Right cardiac atrium (tissue), 5 donors: ENCODE measurements around the gene SELENOH. TPM values are rescaled to one million over a fixed set of nuclear protein-coding genes. Genes with fewer than 3 reads are reported as not detected.

Source experiments
- ATAC-seq, 2 donors: fragments of 200-7000 bp; cut with Tn5 transposase; one replicate each; pipeline versions ENCODE4 v1.8.0 to v1.9.1; 2020; ENCODE audit warnings: moderate library complexity in 2 of 2, mild to moderate bottlenecking in 1 of 2
- DNase-seq, 3 donors: peaks; one replicate each; pipeline ENCODE4 v3.0.0-alpha.2; 2020
- H3K27ac ChIP-seq: one replicate; pipeline ENCODE4 v1.5.1; 2013; ENCODE audit warnings: mild to moderate bottlenecking, low read length, control low read depth, moderate library complexity
- H3K27me3 ChIP-seq: one replicate; pipeline ENCODE4 v1.6.1; 2013; ENCODE audit not compliant: control insufficient read depth, insufficient read depth
- H3K4me1 ChIP-seq: one replicate; pipeline ENCODE4 v1.6.1; 2013; ENCODE audit warnings: low read length; ENCODE audit not compliant: control insufficient read depth, insufficient read depth
- H3K4me3 ChIP-seq: one replicate; pipeline ENCODE4 v1.5.1; 2013; ENCODE audit warnings: low read length, control low read depth
- H3K9me3 ChIP-seq: one replicate; pipeline ENCODE4 v1.6.1; 2013; ENCODE audit warnings: low read length; ENCODE audit not compliant: control insufficient read depth
- WGBS: extraction: QIAGEN DNeasy Blood & Tissue Kit; methylation state at CpG from one replicate; pipeline ENCODE4 v1.1.7; 2013; 5-methylcytosine and 5-hydroxymethylcytosine counted together
- intact Hi-C, 4 donors: fragments of 100-400 bp; cut with DNase I; formaldehyde crosslinking; loops; one replicate each; pipeline versions ENCODE4 v1.11.0 to v1.14.0; 2022 to 2023
- polyA plus RNA-seq: library from polyadenylated mRNA; stranded (reverse); fragments of 200-250 nt; gene quantifications from one replicate; pipeline ENCODE4 v1.2.3, GENCODE V29; 2013
- total RNA-seq, 4 donors: library from RNA; stranded (reverse); fragmentation: NEBNext Ultra II Directional; extraction: Animal tissue kit (Norgen Biotek cat#: 25700); gene quantifications; one replicate each; pipeline ENCODE4 v1.2.1, GENCODE V29; 2021
- donor health status: healthy with polysubstance abuse.
- donor health status: DM: no; HTN: yes; CAD: no.
- donor health status: DM: no; HTN: no; CAD: no.
- donor health status: DM: no; HTN: yes; CAD: no; lungs with severe emphysema.
- donor health status: DM: yes; HTN: yes; CAD: no.

Gene SELENOH
- total and polyA plus RNA-seq, 5 donors = 91.3 to 163 (median 103) TPM

DNA sequence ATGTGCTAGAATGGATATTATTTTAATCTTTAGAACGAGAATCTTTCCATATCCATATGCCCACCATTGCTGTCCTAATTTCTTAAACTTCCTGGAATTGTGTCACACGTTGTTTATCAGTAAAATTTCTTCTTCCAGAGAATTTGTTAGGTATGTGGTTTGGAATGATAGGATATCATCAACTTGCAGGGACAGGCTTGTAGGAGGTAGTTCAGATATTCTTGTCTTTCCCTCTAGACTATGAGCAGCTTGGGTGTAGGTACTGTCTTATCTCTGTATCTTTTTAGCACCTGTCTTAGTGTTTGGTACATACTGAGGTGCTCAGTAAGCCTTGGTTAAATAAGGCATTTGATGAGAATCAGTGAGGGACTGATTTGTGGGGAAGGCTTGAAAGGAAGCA lies 23.7 kb downstream of the SELENOH start:
- intact Hi-C loops = loop anchor here in 3 of 4 donors (5.0 kb wide), 1 partner anchor 32 kb away; no protein-coding TSS in a partner anchor
- ATAC-seq (no peak), DNase-seq (no peak)
- 9% methylated on average over 2 of the region's 2 CpGs for WGBS
- peaks cover 6% of the 10 kb centered on the region for H3K4me1 ChIP-seq
- peak overlapping the region; percentile 100 for H3K4me3 ChIP-seq
- no peaks in the 10 kb centered on the region for H3K9me3 ChIP-seq
- H3K27me3 ChIP-seq = no peaks in the 10 kb centered on the region
- H3K27ac ChIP-seq = no peak overlapping the region

DNA sequence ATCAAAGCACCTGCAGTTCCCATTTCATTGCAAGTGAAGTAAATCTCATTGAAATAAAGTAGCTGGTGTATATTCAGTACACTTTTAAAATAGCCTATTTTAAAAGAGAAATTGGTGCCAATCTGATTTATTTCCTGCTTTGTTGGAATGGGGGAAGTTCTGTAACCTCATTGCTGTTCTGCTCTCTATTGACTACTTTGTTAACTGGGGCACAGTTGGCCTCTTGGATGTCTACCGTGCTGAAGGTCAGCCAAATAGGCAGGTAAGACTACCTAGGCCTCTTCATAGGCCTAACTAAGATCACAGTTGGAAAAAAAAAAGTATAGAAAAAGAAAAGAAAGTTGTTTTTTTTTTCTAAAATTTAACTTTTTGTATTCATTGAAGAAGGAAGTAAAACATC lies 29.5 kb downstream of the SELENOH start:
- Histone ChIP-seq H3K27me3 (no peaks in the 10 kb centered on the region), H3K27ac (peak overlapping the region; percentile 37), H3K4me3 (no peak overlapping the region), H3K4me1 (peaks cover 14% of the 10 kb centered on the region), H3K9me3 (no peaks in the 10 kb centered on the region)
- intact Hi-C loops = no loop called here
- 26% methylated on average over 1 of the region's 1 CpG for WGBS
- no peak for ATAC-seq
- DNase-seq = no peak

DNA sequence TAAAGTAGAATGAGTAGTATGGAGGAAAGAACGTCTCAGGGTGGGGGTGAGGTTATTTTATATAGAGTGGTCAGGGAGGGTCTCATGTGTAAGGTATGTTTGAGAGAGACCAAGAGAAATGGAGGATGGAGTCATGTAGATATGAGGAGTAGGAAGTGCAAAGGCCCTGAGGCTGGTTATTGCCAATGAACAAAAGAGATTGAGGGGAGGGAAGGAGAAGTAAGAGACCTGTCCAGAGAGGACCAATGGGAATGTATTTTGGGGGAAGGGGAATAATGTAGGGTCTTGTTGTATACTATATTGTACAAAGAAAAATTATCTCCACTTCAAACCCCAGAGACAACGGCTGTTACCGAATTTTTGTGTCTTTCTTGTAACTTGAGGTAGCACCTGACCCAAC lies 30.1 kb downstream of the SELENOH start:
- intact Hi-C loops = no loop called here

DNA sequence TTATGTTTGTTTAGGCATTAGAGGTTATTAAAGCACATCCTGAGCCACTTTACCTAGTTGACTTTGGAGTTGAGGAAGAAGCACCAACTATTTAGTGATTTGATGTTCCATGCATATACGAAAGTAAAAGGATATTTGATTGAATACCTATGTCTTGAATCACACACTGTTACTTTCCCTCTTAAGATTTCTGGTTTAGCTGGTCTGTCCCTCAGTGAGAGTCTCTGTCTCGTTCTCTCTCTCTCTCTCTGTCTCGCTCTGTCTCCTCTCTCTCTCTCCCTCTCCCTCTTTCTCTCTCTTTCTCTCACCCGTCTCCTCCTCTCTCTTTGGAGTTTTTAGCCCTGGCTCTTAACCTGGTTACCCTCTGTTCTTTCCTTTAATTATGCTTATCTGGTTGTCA lies 31.3 kb downstream of the SELENOH start:
- H3K4me1 ChIP-seq = peaks cover 25% of the 10 kb centered on the region
- H3K27me3 ChIP-seq = no peaks in the 10 kb centered on the region
- ATAC-seq (no peak), DNase-seq (no peak)
- no peak overlapping the region for H3K27ac ChIP-seq
- no peaks in the 10 kb centered on the region for H3K9me3 ChIP-seq
- intact Hi-C loops = no loop called here
- 65% methylated on average over 4 of the region's 4 CpGs for WGBS
- H3K4me3 ChIP-seq = no peak overlapping the region

More for the DNA sequence above, 30.1 kb downstream of the SELENOH start:
- H3K4me1 ChIP-seq = peaks cover 19% of the 10 kb centered on the region
- no peaks in the 10 kb centered on the region for H3K27me3 ChIP-seq
- 84% methylated on average over 3 of the region's 3 CpGs for WGBS
- no peak overlapping the region for H3K4me3 ChIP-seq
- no peaks in the 10 kb centered on the region for H3K9me3 ChIP-seq
- H3K27ac ChIP-seq = no peak overlapping the region
- ATAC-seq (no peak), DNase-seq (no peak)

DNA sequence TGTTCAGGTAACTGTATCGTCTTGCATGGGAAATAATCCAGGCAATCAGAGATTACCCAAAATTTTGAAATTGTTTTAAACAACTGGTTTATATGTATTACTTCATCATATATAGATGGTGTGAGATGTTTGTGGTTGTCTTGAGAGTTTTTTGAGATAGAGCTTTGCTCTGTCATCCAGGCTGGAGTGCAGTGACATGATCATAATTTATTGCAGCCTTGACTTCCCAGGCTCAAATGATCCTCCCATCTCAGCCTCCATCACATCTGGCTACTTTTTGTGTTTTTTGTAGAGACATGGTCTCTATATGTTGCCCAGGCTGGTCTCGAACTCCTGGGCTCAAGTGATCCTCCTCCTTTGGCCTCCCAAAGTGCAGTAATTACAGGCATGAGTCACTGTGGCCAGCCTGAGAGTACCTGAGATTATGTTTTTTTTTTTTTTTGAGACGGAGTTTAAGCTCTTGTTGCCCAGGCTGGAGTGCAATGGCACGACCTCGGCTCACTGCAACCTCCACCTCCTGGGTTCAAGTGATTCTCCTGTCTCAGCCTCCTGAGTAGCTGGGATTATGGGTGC lies 31.8 kb downstream of the SELENOH start:
- Histone ChIP-seq H3K9me3 (no peaks in the 10 kb centered on the region), H3K27me3 (no peaks in the 10 kb centered on the region), H3K4me1 (peaks cover 29% of the 10 kb centered on the region), H3K4me3 (no peak overlapping the region), H3K27ac (no peak overlapping the region)
- DNase-seq = no peak
- 69% methylated on average over 5 of the region's 5 CpGs for WGBS
- intact Hi-C loops = no loop called here
- ATAC-seq = no peak

DNA sequence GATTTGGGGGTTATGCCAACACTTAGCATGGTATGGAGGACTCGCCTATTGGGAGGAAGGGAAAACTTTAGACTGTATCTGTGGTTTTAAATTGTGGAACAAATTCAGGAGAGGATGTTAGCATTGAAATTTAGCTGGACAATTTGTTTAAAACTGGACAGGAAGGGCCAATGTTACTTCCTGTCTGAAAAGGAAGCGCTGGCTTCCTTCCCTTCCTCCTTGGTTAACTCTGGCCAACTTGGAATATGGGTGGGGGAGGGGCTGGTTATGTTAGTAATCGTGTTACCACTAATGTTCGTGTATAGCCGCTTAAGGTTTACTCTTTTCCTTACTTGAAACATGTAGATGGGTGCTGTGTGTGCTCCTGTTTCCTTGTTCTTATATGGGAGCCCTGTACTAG lies 34.2 kb downstream of the SELENOH start:
- peaks cover 31% of the 10 kb centered on the region for H3K4me1 ChIP-seq
- DNase-seq = no peak

DNA sequence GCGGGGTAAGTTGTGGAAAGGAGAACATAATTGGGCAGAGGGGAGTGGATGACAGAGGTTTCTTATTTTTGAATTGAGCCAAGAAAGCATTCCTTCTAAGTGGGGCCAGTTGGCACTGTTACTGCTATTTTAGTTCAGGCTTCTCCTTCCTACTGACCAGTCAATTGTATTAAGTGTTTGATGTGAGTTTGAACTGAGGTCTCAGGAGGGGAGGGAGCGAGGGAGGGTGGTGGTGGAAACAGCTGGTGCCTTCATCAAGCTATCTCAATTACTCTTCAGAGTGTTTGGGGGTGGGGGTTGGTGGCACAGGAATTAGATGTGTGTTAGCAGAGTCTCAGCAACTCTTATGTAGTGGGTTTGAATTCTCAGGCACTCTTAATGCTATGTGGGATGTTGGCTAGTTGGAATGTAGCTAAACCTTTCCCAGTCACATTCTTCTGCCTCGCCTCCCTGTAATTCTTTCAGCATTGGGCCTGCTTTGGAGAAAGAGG lies 34.8 kb downstream of the SELENOH start:
- Histone ChIP-seq H3K4me3 (peak overlapping the region; percentile 36), H3K4me1 (peaks cover 33% of the 10 kb centered on the region), H3K9me3 (no peaks in the 10 kb centered on the region), H3K27me3 (no peaks in the 10 kb centered on the region), H3K27ac (peak overlapping the region; percentile 88)
- intact Hi-C loops = no loop called here
- ATAC-seq = peak in 1 of 2 donors; percentile 7
- DNase-seq = no peak
- WGBS = 26% methylated on average over 3 of the region's 3 CpGs

More for the DNA sequence above, 34.2 kb downstream of the SELENOH start:
- WGBS = 24% methylated on average over 5 of the region's 5 CpGs
- Histone ChIP-seq H3K27ac (peak overlapping the region; percentile 88), H3K9me3 (no peaks in the 10 kb centered on the region), H3K4me3 (peak overlapping the region; percentile 36), H3K27me3 (no peaks in the 10 kb centered on the region)
- intact Hi-C loops = no loop called here
- ATAC-seq = no peak

DNA sequence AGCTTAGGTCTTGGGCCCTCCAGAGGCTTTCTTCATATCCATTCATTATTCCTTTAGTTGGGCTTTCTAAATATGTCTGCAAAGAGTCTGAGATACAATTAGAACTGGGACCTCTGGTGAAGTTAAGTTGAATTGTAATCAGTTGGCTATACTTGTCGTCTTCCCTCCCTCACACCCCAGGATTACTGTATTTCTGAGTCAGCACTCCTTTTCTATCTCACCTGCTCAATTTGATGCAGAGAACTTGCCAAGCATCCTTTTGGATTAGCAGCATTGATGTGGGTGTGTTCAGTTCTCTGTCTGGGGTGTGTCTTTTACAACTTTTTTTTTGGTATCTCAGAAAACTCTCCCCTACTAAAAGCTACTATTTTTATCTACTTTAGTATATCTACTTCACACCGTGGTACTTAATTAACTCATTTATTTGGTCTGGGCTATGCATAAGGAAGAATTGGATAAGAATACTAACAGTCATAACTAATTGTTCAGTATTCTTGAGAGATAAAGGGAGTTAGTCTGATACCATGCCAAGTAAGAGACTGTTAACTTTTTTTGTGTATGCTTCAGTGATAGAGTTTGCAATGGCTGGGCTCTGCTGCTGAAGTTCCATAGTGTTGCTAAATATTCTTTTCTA lies 35.4 kb downstream of the SELENOH start:
- no peak overlapping the region for H3K4me3 ChIP-seq
- H3K9me3 ChIP-seq = no peaks in the 10 kb centered on the region
- intact Hi-C loops = no loop called here
- WGBS = 15% methylated on average over 2 of the region's 2 CpGs
- peaks cover 36% of the 10 kb centered on the region for H3K4me1 ChIP-seq
- no peaks in the 10 kb centered on the region for H3K27me3 ChIP-seq
- ATAC-seq (no peak), DNase-seq (no peak)
- H3K27ac ChIP-seq = peak overlapping the region; percentile 90

DNA sequence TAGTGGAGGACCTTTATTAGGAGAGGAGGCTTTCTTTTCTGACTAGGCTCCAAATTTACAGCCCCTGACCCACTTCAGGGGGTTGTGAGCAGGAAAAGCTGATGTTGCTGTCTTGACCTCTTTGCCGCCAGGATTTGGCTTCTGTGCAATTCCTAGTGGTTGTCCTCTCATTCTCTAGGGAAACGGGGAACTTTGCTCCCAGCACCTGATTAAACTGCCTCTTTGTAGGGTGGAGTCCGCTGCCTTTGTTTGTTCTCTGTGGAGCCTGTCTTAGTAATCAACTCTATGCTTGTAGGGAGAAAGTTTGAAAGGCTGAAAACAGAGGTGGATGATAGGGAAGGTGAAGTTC lies 36.7 kb downstream of the SELENOH start:
- Histone ChIP-seq H3K27ac (peak overlapping the region; percentile 73), H3K4me3 (peak overlapping the region; percentile 48), H3K27me3 (no peaks in the 10 kb centered on the region), H3K4me1 (peaks cover 35% of the 10 kb centered on the region), H3K9me3 (no peaks in the 10 kb centered on the region)
- intact Hi-C loops = no loop called here
- WGBS = 13% methylated on average over 3 of the region's 3 CpGs
- peak in 1 of 3 donors; percentile 24 for DNase-seq
- peak; percentile 14 to 36 for ATAC-seq

DNA sequence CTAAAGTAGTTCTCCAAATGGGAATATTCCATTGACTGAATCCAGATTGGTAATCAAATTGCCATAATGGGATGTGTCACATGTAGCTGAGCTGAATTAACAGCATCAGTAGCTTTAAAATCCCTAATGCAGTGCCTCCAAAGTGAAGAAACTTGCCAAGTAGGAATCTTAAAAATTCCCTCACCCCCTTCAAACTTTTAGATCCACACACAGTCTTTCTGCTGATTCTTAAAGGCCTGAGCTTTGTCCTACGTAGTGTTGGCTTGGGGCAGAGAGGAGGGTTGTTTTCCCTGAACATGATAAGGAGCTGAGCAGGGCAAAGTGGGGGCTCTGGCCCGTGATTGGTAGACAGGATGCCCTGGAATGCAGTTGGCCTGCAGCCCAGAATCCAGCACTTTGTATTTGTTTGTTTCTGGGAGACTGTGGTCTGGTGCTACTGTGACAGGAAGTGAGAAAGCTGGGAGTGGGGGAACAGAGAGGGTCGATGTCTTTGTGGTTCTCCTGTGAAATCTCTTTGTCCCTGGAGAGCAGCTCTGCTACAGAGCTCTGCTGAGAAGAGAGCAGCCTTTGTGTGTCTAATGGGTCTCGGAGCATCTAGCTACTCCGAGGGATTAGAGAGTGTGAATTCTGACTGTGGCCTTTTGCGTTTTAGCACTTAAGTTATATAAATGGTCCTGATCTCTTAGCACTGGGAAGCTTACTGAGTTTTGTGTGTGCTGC lies 37.2 kb downstream of the SELENOH start:
- Histone ChIP-seq H3K4me3 (peak overlapping the region; percentile 48), H3K27ac (peak overlapping the region; percentile 73), H3K9me3 (no peaks in the 10 kb centered on the region), H3K27me3 (no peaks in the 10 kb centered on the region), H3K4me1 (peaks cover 35% of the 10 kb centered on the region)
- WGBS = 5% methylated on average over 6 of the region's 6 CpGs
- intact Hi-C loops = no loop called here
- DNase-seq = peak; percentile 94 to 97 (median 96)
- ATAC-seq = peak; percentile 94 to 96

DNA sequence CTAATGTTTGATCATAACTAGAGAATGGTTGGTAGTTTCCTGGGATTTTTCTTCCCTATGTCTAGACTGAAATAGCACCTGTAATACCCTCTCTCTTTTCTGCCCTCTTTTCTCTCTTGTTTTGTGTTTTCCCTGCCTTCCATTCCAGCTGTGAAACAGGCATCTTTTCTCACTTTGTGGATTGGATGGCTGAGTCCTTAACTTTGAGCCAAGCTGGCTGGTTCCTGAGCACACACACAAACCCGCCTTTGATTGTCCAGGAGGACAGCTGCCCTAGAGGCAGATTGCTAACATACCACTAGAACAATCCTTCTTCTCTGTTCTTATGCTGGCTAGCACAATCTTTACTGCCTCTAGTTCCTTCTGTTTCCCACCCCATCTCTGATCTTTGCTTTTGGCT lies 38.0 kb downstream of the SELENOH start:
- Histone ChIP-seq H3K4me1 (peaks cover 39% of the 10 kb centered on the region), H3K27me3 (no peaks in the 10 kb centered on the region), H3K27ac (peak overlapping the region; percentile 73), H3K9me3 (no peaks in the 10 kb centered on the region), H3K4me3 (peak overlapping the region; percentile 48)
- peak; percentile 66 to 71 for ATAC-seq
- 14% methylated on average over 1 of the region's 1 CpG for WGBS
- intact Hi-C loops = no loop called here
- peak; percentile 38 to 68 (median 66) for DNase-seq
